Skeletal muscle tissue (tissue), 4 donors: ENCODE results near the gene COPS9. TPM values are rescaled to one million over a fixed set of nuclear protein-coding genes. Genes with fewer than 3 reads are reported as not detected.

Experiments
- H3K27ac ChIP-seq: one replicate; pipeline ENCODE4 v1.7.0; 2013; ENCODE audit warnings: mild to moderate bottlenecking, low read depth, low read length, inconsistent platforms
- H3K27me3 ChIP-seq, 3 donors: one replicate each; pipeline ENCODE4 v1.7.0; 2013; ENCODE audit warnings: low read length in 3 of 3; ENCODE audit not compliant: control insufficient read depth in 3 of 3, insufficient read depth in 3 of 3
- H3K36me3 ChIP-seq, 3 donors: one replicate each; pipeline ENCODE4 v1.7.0; 2013; ENCODE audit warnings: low read length in 3 of 3; ENCODE audit not compliant: control insufficient read depth in 3 of 3, insufficient read depth in 3 of 3
- H3K4me1 ChIP-seq, 3 donors: one replicate each; pipeline ENCODE4 v1.7.0; 2013; ENCODE audit warnings: low read length in 3 of 3, mild to moderate bottlenecking in 3 of 3; ENCODE audit not compliant: control insufficient read depth in 3 of 3, insufficient read depth in 3 of 3
- H3K4me3 ChIP-seq, 3 donors: one replicate each; pipeline ENCODE4 v1.7.0; 2013; ENCODE audit warnings: low read length in 3 of 3
- H3K9ac ChIP-seq, 3 donors: one replicate each; pipeline ENCODE4 v1.7.0; 2013; ENCODE audit warnings: low read length in 3 of 3, mild to moderate bottlenecking in 3 of 3, moderate library complexity in 2 of 3, low read depth in 1 of 3
- H3K9me3 ChIP-seq, 3 donors: one replicate each; pipeline ENCODE4 v1.7.0; 2013; ENCODE audit warnings: low read length in 3 of 3; ENCODE audit not compliant: control insufficient read depth in 3 of 3
- total RNA-seq: library from RNA; depleted of rRNA; stranded (reverse); fragments of >200 nt; gene quantifications from one replicate; pipeline ENCODE4 v1.2.3, GENCODE V29; 2014
- donor health status: Osteomylitis.

Gene COPS9
- 115 TPM for total RNA-seq

GRCh38 chr2:240136013-240136670, at the start of gene COPS9:
Gene COPS9, minus strand, starts transcription at chr2:240136305. Its CDS starts 21 bp downstream, at chr2:240136284.
- Histone ChIP-seq H3K27ac (peak within 1 kb of the TSS; percentile 30), H3K27me3 (no peaks in the 10 kb centered on the region), H3K4me3 (peak within 1 kb of the TSS; percentile 85 to 89 (median 85)), H3K36me3 (peaks cover 24 to 26% (median 24%) of the 10 kb centered on the region in 3 donors), H3K4me1 (peaks cover 13 to 24% (median 23%) of the 10 kb centered on the region in 3 donors), H3K9ac (peak within 1 kb of the TSS; percentile 94 to 98 (median 95)), H3K9me3 (no peaks in the 10 kb centered on the region)

DNA sequence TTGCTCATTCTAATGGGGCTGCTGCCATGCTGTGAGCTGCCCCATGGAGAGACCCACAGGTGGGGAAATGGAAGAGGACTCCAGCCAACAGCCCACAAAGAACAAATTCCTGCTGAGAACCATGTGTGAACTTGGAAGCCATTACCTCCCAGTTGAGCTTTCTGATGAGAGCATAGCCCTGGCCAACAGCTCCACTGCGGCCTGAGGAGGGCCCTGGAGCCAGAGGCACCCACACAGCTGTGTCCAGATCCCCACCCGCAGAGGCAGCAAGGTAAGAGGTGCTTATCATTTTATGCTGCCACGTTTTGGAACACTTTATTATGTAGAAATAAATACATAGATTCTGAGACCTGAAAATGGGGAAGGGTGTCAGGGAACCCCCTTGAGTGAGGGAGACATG, 48.6 kb upstream of the COPS9 start:
- H3K4me3 ChIP-seq = no peak overlapping the region
- peaks cover 2 to 11% (median 7%) of the 10 kb centered on the region in 3 donors for H3K27me3 ChIP-seq
- no peaks in the 10 kb centered on the region for H3K9me3 ChIP-seq
- no peaks in the 10 kb centered on the region for H3K4me1 ChIP-seq
- no peaks in the 10 kb centered on the region for H3K36me3 ChIP-seq
- H3K9ac ChIP-seq = no peak overlapping the region
- no peak overlapping the region for H3K27ac ChIP-seq

GRCh38 chr2:240183875-240184590, 47.9 kb upstream of the COPS9 start:
- no peak overlapping the region for H3K9ac ChIP-seq
- no peak overlapping the region for H3K27ac ChIP-seq
- no peaks in the 10 kb centered on the region for H3K9me3 ChIP-seq
- no peaks in the 10 kb centered on the region for H3K36me3 ChIP-seq
- no peaks in the 10 kb centered on the region for H3K4me1 ChIP-seq
- peaks cover 2 to 11% (median 7%) of the 10 kb centered on the region in 3 donors for H3K27me3 ChIP-seq
- no peak overlapping the region for H3K4me3 ChIP-seq

GRCh38 chr2:240183006-240183874, 47.1 kb upstream of the COPS9 start:
- Histone ChIP-seq H3K27me3 (peaks cover 2 to 11% (median 7%) of the 10 kb centered on the region in 3 donors), H3K27ac (no peak overlapping the region), H3K4me1 (no peaks in the 10 kb centered on the region), H3K9ac (no peak overlapping the region), H3K9me3 (no peaks in the 10 kb centered on the region), H3K36me3 (no peaks in the 10 kb centered on the region), H3K4me3 (no peak overlapping the region)

DNA sequence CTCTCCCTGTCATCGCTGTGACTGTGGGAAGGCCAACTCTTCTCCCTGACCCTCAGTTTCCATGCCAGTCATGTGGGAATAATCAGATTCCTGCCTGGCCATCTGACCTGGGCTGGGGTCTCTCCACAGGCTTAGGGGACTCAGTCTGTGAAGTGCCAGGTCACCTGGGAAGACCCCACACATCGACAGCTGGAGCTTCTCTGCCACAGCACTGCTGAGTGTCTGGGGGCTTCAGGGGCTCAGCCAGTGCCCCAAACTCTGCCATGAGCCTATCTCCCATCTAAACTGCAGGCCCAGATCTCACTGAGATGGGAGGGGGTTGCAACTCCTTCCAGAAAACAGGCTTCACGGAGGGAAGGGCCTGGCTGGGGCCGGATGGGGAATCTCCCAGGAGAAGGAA, 46.4 kb upstream of the COPS9 start:
- Histone ChIP-seq H3K27ac (no peak overlapping the region), H3K9ac (no peak overlapping the region), H3K4me1 (no peaks in the 10 kb centered on the region), H3K9me3 (no peaks in the 10 kb centered on the region), H3K27me3 (peaks cover 2 to 15% (median 7%) of the 10 kb centered on the region in 3 donors), H3K4me3 (no peak overlapping the region), H3K36me3 (no peaks in the 10 kb centered on the region)

GRCh38 chr2:240182001-240182400, 45.9 kb upstream of the COPS9 start:
- H3K27ac ChIP-seq = no peak overlapping the region
- H3K9me3 ChIP-seq = no peaks in the 10 kb centered on the region
- H3K27me3 ChIP-seq = peaks cover 2 to 15% (median 7%) of the 10 kb centered on the region in 3 donors
- no peak overlapping the region for H3K4me3 ChIP-seq
- no peak overlapping the region for H3K9ac ChIP-seq
- H3K36me3 ChIP-seq = no peaks in the 10 kb centered on the region
- H3K4me1 ChIP-seq = no peaks in the 10 kb centered on the region

- Histone ChIP-seq H3K4me3 (no peak overlapping the region), H3K36me3 (no peaks in the 10 kb centered on the region), H3K9ac (no peak overlapping the region), H3K27me3 (peaks cover 2 to 8% (median 4%) of the 10 kb centered on the region in 3 donors), H3K27ac (no peak overlapping the region), H3K9me3 (no peaks in the 10 kb centered on the region), H3K4me1 (no peaks in the 10 kb centered on the region)
Observed at GRCh38 chr2:240179941-240180666, 44.0 kb upstream of the COPS9 start.

- Histone ChIP-seq H3K9me3 (no peaks in the 10 kb centered on the region), H3K27ac (no peak overlapping the region), H3K9ac (no peak overlapping the region), H3K36me3 (no peaks in the 10 kb centered on the region), H3K27me3 (peaks cover 0 to 8% (median 2%) of the 10 kb centered on the region in 3 donors), H3K4me3 (no peak overlapping the region), H3K4me1 (no peaks in the 10 kb centered on the region)
Observed at GRCh38 chr2:240179186-240179815, 43.2 kb upstream of the COPS9 start.

DNA sequence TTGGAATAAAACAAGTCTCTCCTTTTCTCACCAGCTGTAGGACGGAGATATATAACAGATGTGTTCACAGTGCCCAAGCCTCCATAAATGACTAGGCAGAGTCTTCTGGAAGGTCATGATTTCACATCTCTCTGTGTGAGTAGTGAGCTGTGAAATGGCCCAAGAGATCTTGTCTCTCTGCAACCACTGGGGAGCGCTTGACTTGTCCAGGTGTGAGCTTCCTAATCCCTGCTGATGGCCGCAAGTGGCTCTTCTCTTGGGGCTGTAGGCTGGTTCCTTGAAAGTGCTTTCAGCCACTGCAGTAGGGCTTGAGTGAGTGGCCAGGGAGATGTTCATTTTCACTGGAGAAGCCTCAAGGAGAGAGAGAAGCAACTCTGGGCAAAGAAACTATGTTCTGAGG, 42.5 kb upstream of the COPS9 start:
- no peak overlapping the region for H3K9ac ChIP-seq
- no peak overlapping the region for H3K27ac ChIP-seq
- no peaks in the 10 kb centered on the region for H3K9me3 ChIP-seq
- no peaks in the 10 kb centered on the region for H3K4me1 ChIP-seq
- H3K4me3 ChIP-seq = no peak overlapping the region
- H3K36me3 ChIP-seq = no peaks in the 10 kb centered on the region
- peaks cover 0 to 8% (median 2%) of the 10 kb centered on the region in 3 donors for H3K27me3 ChIP-seq
